IMR-90 (cell line): ENCODE results near the gene MAPKAP1. TPM values are rescaled to one million over a fixed set of nuclear protein-coding genes. Genes with fewer than 3 reads are reported as not detected.

ENCODE experiments used
- ATAC-seq: fragments of 200-7000 bp; cut with Tn5 transposase; 2 replicates; pipeline ENCODE4 v1.9.1; 2020; ENCODE audit warnings: low read depth, mild to moderate bottlenecking, moderate library complexity
- BruUV-seq: library from RNA; stranded (reverse); fragments of 400-500 nt; replicated peaks from 2 replicates; lab custom pipeline; 2021; lab: Mats Ljungman, UMichigan
- CTCF ChIA-PET: fragments of 300-600 bp; formaldehyde crosslinking; extraction: SDS; loops from one replicate; lab custom pipeline; 2021; ENCODE audit warnings: antibody characterized with exemption; lab: Yijun Ruan, JAX
- POLR2A ChIA-PET: fragments of 300-600 bp; sonication (Branson Sonifier 250); formaldehyde crosslinking; loops from one replicate; lab custom pipeline; 2022; ENCODE audit warnings: antibody characterized with exemption; ENCODE audit not compliant: unreplicated experiment; lab: Charles Lee
- DNase-seq: peaks from one replicate; pipeline ENCODE4 v3.0.0; 2013
- H2AFZ ChIP-seq: replicated peaks from 2 replicates; pipeline ENCODE3; 2013; ENCODE audit warnings: low read length, mild to moderate bottlenecking; ENCODE audit not compliant: poor library complexity
- H2AK5ac ChIP-seq: 2 replicates; pipeline ENCODE4 v1.6.1; 2013; ENCODE audit warnings: low read depth, low read length, inconsistent platforms
- H2AK9ac ChIP-seq: replicated peaks from 2 replicates; pipeline ENCODE3; 2013; ENCODE audit warnings: mild to moderate bottlenecking, low read depth, low read length, moderate library complexity; ENCODE audit not compliant: poor library complexity
- H2BK120ac ChIP-seq: 2 replicates; pipeline ENCODE4 v1.6.1; 2013; ENCODE audit warnings: low read depth, low read length, inconsistent platforms
- H2BK15ac ChIP-seq: 3 replicates; pipeline ENCODE4 v1.6.1; 2013; ENCODE audit warnings: low read depth, low read length, inconsistent platforms
- H2BK20ac ChIP-seq: 2 replicates; pipeline ENCODE4 v1.6.1; 2013; ENCODE audit warnings: low read depth, mild to moderate bottlenecking, inconsistent platforms, low read length, moderate library complexity
- H2BK5ac ChIP-seq: 2 replicates; pipeline ENCODE4 v1.6.1; 2013; ENCODE audit warnings: mild to moderate bottlenecking, low read depth, low read length, inconsistent platforms; ENCODE audit not compliant: poor library complexity, severe bottlenecking
- H3K14ac ChIP-seq: replicated peaks from 2 replicates; pipeline ENCODE4 v1.6.1; 2013; ENCODE audit warnings: low read depth, low read length, inconsistent platforms
- H3K18ac ChIP-seq: 2 replicates; pipeline ENCODE4 v1.6.1; 2013; ENCODE audit warnings: low read depth, low read length, control low read depth
- H3K23ac ChIP-seq: 2 replicates; pipeline ENCODE4 v1.6.1; 2013; ENCODE audit warnings: low read depth, low read length, inconsistent platforms
- H3K27ac ChIP-seq: 2 replicates; pipeline ENCODE4 v1.5.1; 2013; ENCODE audit warnings: mild to moderate bottlenecking, control low read depth, low read length; ENCODE audit not compliant: insufficient read depth
- H3K27me3 ChIP-seq: 2 replicates; pipeline ENCODE4 v1.6.1; 2013; ENCODE audit warnings: low read length; ENCODE audit not compliant: control insufficient read depth, insufficient read depth
- H3K36me3 ChIP-seq: 2 replicates; pipeline ENCODE4 v1.6.1; 2013; ENCODE audit warnings: low read length, mixed read lengths; ENCODE audit not compliant: control insufficient read depth, insufficient read depth
- H3K4ac ChIP-seq: 2 replicates; pipeline ENCODE4 v1.6.1; 2013; ENCODE audit warnings: low read depth, low read length, inconsistent platforms
- H3K4me1 ChIP-seq: 2 replicates; pipeline ENCODE4 v1.6.1; 2013; ENCODE audit warnings: low read length, mixed read lengths; ENCODE audit not compliant: control insufficient read depth, insufficient read depth
- H3K4me2 ChIP-seq: 2 replicates; pipeline ENCODE4 v1.6.1; 2013; ENCODE audit warnings: low read depth, mild to moderate bottlenecking, control low read depth, low read length, moderate library complexity
- H3K4me3 ChIP-seq: 2 replicates; pipeline ENCODE4 v1.5.1; 2013; ENCODE audit warnings: low read depth, mild to moderate bottlenecking, control low read depth, low read length, moderate library complexity; ENCODE audit not compliant: insufficient read depth
- H3K56ac ChIP-seq: 2 replicates; pipeline ENCODE4 v1.6.1; 2013; ENCODE audit warnings: low read length, inconsistent platforms; ENCODE audit not compliant: insufficient read depth; ENCODE audit errors: extremely low read depth
- H3K79me1 ChIP-seq, 2 experiments: 2 replicates each; pipeline ENCODE4 v1.6.1; 2013; ENCODE audit warnings: low read length in 2 of 2, inconsistent platforms in 1 of 2, low read depth in 1 of 2
- H3K9ac ChIP-seq: 2 replicates; pipeline ENCODE4 v1.6.1; 2013; ENCODE audit warnings: low read depth, low read length, control low read depth
- H3K9me1 ChIP-seq: 2 replicates; pipeline ENCODE4 v1.6.1; 2013; ENCODE audit warnings: low read length, inconsistent platforms; ENCODE audit not compliant: insufficient read depth
- H3K9me3 ChIP-seq: 2 replicates; pipeline ENCODE4 v1.6.1; 2013; ENCODE audit warnings: low read length; ENCODE audit not compliant: control insufficient read depth, insufficient read depth
- H4K20me1 ChIP-seq: 2 replicates; pipeline ENCODE4 v1.6.1; 2013; ENCODE audit warnings: low read length, inconsistent platforms; ENCODE audit not compliant: insufficient read depth
- H4K5ac ChIP-seq: 2 replicates; pipeline ENCODE4 v1.6.1; 2013; ENCODE audit warnings: mild to moderate bottlenecking, low read depth, low read length, control low read depth
- H4K8ac ChIP-seq, 2 experiments: 2 replicates each; pipeline ENCODE4 v1.6.1; 2013; ENCODE audit warnings: low read depth in 2 of 2, low read length in 2 of 2, control low read depth in 1 of 2, inconsistent platforms in 1 of 2
- H4K91ac ChIP-seq: 2 replicates; pipeline ENCODE4 v1.6.1; 2013; ENCODE audit warnings: low read depth, low read length, inconsistent platforms; ENCODE audit not compliant: insufficient read depth
- CEBPB ChIP-seq: IDR thresholded peaks from 2 replicates; pipeline ENCODE4 v1.6.1; 2012; ENCODE audit warnings: low read depth, low read length, improper control_type of control experiment
- MAFK ChIP-seq: IDR thresholded peaks from 2 replicates; pipeline ENCODE4 v1.6.1; 2012; ENCODE audit warnings: low read depth, low read length, improper control_type of control experiment
- MXI1 ChIP-seq: IDR thresholded peaks from 2 replicates; pipeline ENCODE4 v1.6.1; 2012; ENCODE audit warnings: low read depth, mild to moderate bottlenecking, low read length, moderate library complexity, borderline replicate concordance
- NFE2L2 ChIP-seq: fragments of 150-350 bp; IDR thresholded peaks from 2 replicates; pipeline ENCODE4 v1.6.1; 2016; ENCODE audit warnings: low read depth, mild to moderate bottlenecking, low read length
- POLR2A ChIP-seq: IDR thresholded peaks from 2 replicates; pipeline ENCODE4 v1.6.1; 2012; ENCODE audit warnings: mild to moderate bottlenecking, low read depth, low read length
- RAD21 ChIP-seq: IDR thresholded peaks from 2 replicates; pipeline ENCODE4 v1.6.1; 2012; ENCODE audit warnings: low read length, improper control_type of control experiment
- RCOR1 ChIP-seq: IDR thresholded peaks from 2 replicates; pipeline ENCODE4 v1.6.1; 2012; ENCODE audit warnings: mild to moderate bottlenecking, low read length, improper control_type of control experiment; ENCODE audit not compliant: insufficient replicate concordance
- RFX5 ChIP-seq: IDR thresholded peaks from 2 replicates; pipeline ENCODE4 v1.8.0; 2012; ENCODE audit warnings: low read depth, mild to moderate bottlenecking, low read length, moderate library complexity
- SMC3 ChIP-seq: fragments of 150-350 bp; IDR thresholded peaks from 2 replicates; pipeline ENCODE4 v1.6.1; 2016; ENCODE audit warnings: low read depth, mild to moderate bottlenecking, antibody characterized with exemption, low read length, moderate library complexity
- WGBS, 2 experiments: methylation state at CpG; one replicate each; pipeline versions ENCODE4 v1.1.5 to v1.1.7; 2013; ENCODE audit warnings: missing lambda C conversion rate in 2 of 2; ENCODE audit not compliant: insufficient read length in 1 of 2; ENCODE audit errors: extremely low coverage in 2 of 2; 5-methylcytosine and 5-hydroxymethylcytosine counted together
- dilution Hi-C: fragments of 300-500 bp; cut with HindIII; formaldehyde crosslinking; loops from one replicate; pipeline ENCODE4 v1.14.3; 2018; ENCODE audit warnings: low sequenced_read_pairs; ENCODE audit not compliant: unreplicated experiment
- in situ Hi-C: fragments of 300-500 bp; cut with MboI; formaldehyde crosslinking; loops from 3 replicates; pipeline ENCODE4 v1.14.3; 2019; ENCODE audit warnings: low sequenced_read_pairs, inconsistent platforms, mixed read lengths
- intact Hi-C: fragments of 100-400 bp; cut with micrococcal nuclease; formaldehyde crosslinking; loops from 2 replicates; pipeline ENCODE4 v1.10.0; 2022
- polyA plus RNA-seq, 3 experiments: library from polyadenylated mRNA; depleted of rRNA; stranded (reverse); fragments of >200 nt; gene quantifications; 2 replicates each; pipeline ENCODE4 v1.2.3, GENCODE V29; 2012; ENCODE audit warnings: low replicate concordance in 1 of 3
- total RNA-seq: library from RNA; depleted of rRNA; stranded (reverse); fragments of >200 nt; gene quantifications from 2 replicates; pipeline ENCODE4 v1.2.3, GENCODE V29; 2012
- TF ChIP-seq, protein P1 (sequence below): fragments of 150-350 bp; IDR thresholded peaks from 2 replicates; pipeline ENCODE4 v1.6.1; 2016; ENCODE audit warnings: low read depth, mild to moderate bottlenecking, low read length, moderate library complexity, borderline replicate concordance

The MAPKAP1 gene
- total and polyA plus RNA-seq, 2 of the 4 experiments (the other 2 are of a cell fraction): 87.2 to 158 TPM

DNA sequence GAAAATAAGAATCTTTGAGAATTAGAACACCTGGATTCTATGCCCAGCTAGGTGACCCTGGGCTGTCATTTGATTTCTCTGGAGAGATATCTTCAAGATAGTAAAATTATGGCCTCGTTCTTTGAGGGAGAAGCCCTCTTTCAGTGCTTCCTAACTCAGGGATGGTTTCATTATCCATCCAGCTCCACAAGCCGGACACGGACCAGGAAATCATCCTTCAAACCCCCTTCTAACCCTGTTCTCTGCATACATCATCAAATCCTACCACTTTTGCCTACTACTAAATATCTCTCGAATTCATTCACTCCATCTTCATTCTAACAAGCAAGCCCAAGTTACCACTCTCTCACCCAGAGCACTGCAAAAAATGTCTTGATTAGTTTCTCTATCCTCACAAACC is 57.2 kb downstream of the MAPKAP1 start:
- Histone ChIP-seq H2BK20ac (peak overlapping the region; percentile 81), H3K4me3 (no peak overlapping the region), H3K27ac (no peak overlapping the region; the same call in 1 of the 2 replicates), H4K5ac (peak overlapping the region; percentile 90; the same call in 1 of the 2 replicates), H3K9ac (peak overlapping the region; percentile 29; the same call in 1 of the 2 replicates), H4K8ac (peak overlapping the region; percentile 72 to 86), H3K4ac (peak overlapping the region; percentile 78), H3K18ac (peak overlapping the region; percentile 84; the same call in 1 of the 2 replicates), H3K79me1 (peaks cover 44 to 86% of the 10 kb centered on the region in 2 experiments), H3K9me1 (peaks cover 7% of the 10 kb centered on the region), H2BK120ac (peak overlapping the region; percentile 81), H2BK5ac (peak overlapping the region; percentile 87), H3K9me3 (no peaks in the 10 kb centered on the region), H2AFZ (no peak overlapping the region), H3K4me2 (peak overlapping the region; percentile 84), H4K91ac (peak overlapping the region; percentile 53), H3K23ac (peak overlapping the region; percentile 76; the same call in 1 of the 2 replicates), H3K14ac (peak overlapping the region; percentile 92), H3K4me1 (peaks cover 22% of the 10 kb centered on the region), H4K20me1 (no peaks in the 10 kb centered on the region), H3K36me3 (peaks cover 6% of the 10 kb centered on the region; the same call in 1 of the 2 replicates), H3K27me3 (no peaks in the 10 kb centered on the region), H2AK5ac (peak overlapping the region; percentile 85), H2AK9ac (peak overlapping the region; percentile 21), H3K56ac (peak overlapping the region; percentile 46), H2BK15ac (peak overlapping the region; percentile 7; the same call in 2 of the 3 replicates)
- BruUV-seq: no TSS peak
- intact Hi-C loops: no loop called here
- dilution Hi-C loops: no loop called here
- CTCF ChIA-PET: interaction anchor here (0.6 kb wide), 1 partner anchor 1059 kb away, joined by 3 read pairs; no protein-coding TSS in a partner anchor
- no peak for DNase-seq
- 100% methylated on average over 1 to 2 of the region's 4 CpGs for WGBS, 2 experiments
- POLR2A ChIA-PET: interaction anchor here (0.6 kb wide), 1 partner anchor 57 kb away, joined by 3 read pairs; no protein-coding TSS in a partner anchor
- ATAC-seq: no peak
- TF ChIP-seq NFE2L2 (no peak), SMC3 (no peak), POLR2A (no peak), CEBPB (no peak), MXI1 (no peak), RAD21 (no peak), RCOR1 (no peak), RFX5 (no peak), MAFK (no peak)
- TF ChIP-seq, protein P1, sequence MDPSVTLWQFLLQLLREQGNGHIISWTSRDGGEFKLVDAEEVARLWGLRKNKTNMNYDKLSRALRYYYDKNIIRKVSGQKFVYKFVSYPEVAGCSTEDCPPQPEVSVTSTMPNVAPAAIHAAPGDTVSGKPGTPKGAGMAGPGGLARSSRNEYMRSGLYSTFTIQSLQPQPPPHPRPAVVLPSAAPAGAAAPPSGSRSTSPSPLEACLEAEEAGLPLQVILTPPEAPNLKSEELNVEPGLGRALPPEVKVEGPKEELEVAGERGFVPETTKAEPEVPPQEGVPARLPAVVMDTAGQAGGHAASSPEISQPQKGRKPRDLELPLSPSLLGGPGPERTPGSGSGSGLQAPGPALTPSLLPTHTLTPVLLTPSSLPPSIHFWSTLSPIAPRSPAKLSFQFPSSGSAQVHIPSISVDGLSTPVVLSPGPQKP: no peak
- in situ Hi-C loops: no loop called here
